GM12891 (cell line): Measurements from ENCODE around the gene STK24.

Experiments
- POLR2A ChIP-seq: IDR thresholded peaks from 2 replicates; pipeline ENCODE4 v1.6.1; 2011; ENCODE audit warnings: low read depth, low read length, control low read depth
- POLR2AphosphoS5 ChIP-seq: IDR thresholded peaks from 2 replicates; pipeline ENCODE4 v1.6.1; 2011; ENCODE audit warnings: low read depth, low read length, control low read depth

GRCh38 chr13:98446234-98446621 lies 130.7 kb downstream of the STK24 start:
- no peak for TF ChIP-seq POLR2AphosphoS5
- no peak for TF ChIP-seq POLR2A
